Measurements from ENCODE around the gene SRRM2. TPM values are rescaled to one million over a fixed set of nuclear protein-coding genes. Genes with fewer than 3 reads are reported as not detected.

SRRM2 gene
- polyA plus RNA-seq, 1 donor (not counting 4 experiments of a cell fraction or from before 2014, with no cell fraction given), result 101 TPM

DNA sequence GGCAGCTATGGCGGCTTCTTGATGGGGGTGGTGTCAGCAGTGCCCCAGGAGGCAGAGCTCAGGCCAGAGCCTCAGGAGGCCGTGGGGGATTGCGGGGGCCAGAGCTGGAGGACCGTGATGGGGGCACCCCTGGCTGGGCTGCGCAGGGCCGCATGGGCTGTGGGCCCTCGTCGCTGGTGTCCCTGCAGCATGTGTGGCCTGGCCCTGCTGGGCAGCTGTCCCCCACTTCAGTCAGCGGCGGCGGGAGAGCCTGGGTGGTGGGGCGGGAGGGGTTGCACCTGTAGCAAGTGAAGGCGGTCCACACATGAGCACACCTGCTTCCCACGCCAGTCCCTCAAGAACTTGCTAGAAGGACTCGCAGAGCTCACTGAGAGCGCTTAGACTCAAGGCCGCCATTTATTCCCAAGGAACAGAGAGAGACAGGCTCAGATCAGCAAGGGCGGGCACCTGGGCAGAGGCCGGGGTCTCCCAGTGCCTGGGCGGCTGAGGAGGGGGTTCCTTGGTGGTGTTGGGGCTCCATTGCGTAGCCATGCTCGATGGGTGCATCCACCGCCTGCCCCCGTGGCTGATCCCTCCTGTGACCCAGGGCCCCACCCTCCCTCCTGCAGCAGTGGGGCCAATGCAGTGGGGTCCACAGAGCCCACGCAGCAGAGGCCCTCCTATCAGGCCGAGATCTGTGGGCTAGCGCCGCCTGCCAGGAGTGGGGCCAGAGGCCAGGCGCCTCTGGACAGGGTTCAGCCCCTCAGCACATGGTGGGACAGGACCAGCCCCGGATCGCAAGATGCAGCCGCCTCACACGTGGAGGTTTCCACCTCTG is 48.1 kb upstream of the SRRM2 start:
- TF ChIP-seq, protein P1, sequence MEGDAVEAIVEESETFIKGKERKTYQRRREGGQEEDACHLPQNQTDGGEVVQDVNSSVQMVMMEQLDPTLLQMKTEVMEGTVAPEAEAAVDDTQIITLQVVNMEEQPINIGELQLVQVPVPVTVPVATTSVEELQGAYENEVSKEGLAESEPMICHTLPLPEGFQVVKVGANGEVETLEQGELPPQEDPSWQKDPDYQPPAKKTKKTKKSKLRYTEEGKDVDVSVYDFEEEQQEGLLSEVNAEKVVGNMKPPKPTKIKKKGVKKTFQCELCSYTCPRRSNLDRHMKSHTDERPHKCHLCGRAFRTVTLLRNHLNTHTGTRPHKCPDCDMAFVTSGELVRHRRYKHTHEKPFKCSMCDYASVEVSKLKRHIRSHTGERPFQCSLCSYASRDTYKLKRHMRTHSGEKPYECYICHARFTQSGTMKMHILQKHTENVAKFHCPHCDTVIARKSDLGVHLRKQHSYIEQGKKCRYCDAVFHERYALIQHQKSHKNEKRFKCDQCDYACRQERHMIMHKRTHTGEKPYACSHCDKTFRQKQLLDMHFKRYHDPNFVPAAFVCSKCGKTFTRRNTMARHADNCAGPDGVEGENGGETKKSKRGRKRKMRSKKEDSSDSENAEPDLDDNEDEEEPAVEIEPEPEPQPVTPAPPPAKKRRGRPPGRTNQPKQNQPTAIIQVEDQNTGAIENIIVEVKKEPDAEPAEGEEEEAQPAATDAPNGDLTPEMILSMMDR (optimal IDR thresholded peaks at IDR 0.05 in 1 of 3, IDR thresholded peaks at IDR 0.05 in 1 of 3, conservative IDR thresholded peaks at IDR 0.05 in 1 of 3; ENCODE audit: extremely low read depth in 1 of 3, insufficient read depth in 2 of 3, low read length in 3 of 3), result no peak
- no peak for TF ChIP-seq EZH2 (IDR thresholded peaks at IDR 0.05; ENCODE audit: low read length)
- no peak overlapping the region for H2AFZ ChIP-seq (ENCODE audit: control insufficient read depth, low read length)

DNA sequence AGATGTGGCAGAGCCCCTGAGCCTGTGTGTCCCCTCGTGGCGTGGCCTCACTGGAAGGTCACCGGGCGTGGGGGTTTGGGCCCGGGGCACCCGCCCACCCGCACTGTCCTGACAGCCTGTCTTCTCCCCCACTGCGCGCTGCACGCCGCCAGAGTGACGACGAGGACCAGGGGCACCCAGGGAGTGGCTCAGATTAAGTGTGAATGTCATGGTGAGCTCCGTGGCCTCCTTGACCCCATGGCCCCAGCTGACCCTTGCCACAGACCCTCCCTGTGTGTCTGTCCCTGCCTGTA is 47.5 kb upstream of the SRRM2 start:
- dilution Hi-C loops (cut with MboI; ENCODE audit: extremely low pct_ligation_motif_present, low sequenced_read_pairs), result no loop called here
- Histone ChIP-seq H3K4me2 (ENCODE audit: control insufficient read depth, extremely low read depth, insufficient read depth, low read depth, low read length) (no peak overlapping the region), H2AFZ (ENCODE audit: control insufficient read depth, low read length) (no peak overlapping the region), H3K36me3 (ENCODE audit: control insufficient read depth in 2 of 2, extremely low read depth in 1 of 2, insufficient read depth in 2 of 2, low read length in 2 of 2) (peaks cover 16 to 50% of the 10 kb centered on the region in 2 experiments), H4K20me1 (ENCODE audit: control insufficient read depth, extremely low read depth, insufficient read depth, low read length) (no peaks in the 10 kb centered on the region), H3K9me1 (ENCODE audit: control insufficient read depth, extremely low read depth, insufficient read depth, low read length) (no peaks in the 10 kb centered on the region), H3K9ac (ENCODE audit: control insufficient read depth, extremely low read depth, insufficient read depth, low read length) (no peak overlapping the region), H3K27me3 (ENCODE audit: control insufficient read depth, extremely low read depth, insufficient read depth, low read length) (no peaks in the 10 kb centered on the region), H3K27ac (ENCODE audit: control insufficient read depth, insufficient read depth, low read length) (no peak overlapping the region), H3K9me3 (ENCODE audit: control insufficient read depth, low read depth, low read length) (no peaks in the 10 kb centered on the region), H3K4me3 (ENCODE audit: control insufficient read depth in 2 of 3, extremely low read depth in 1 of 3, insufficient read depth in 2 of 3, low read depth in 1 of 3, low read length in 3 of 3) (no peak overlapping the region), H3K79me2 (ENCODE audit: control insufficient read depth, insufficient read depth, low read length) (no peaks in the 10 kb centered on the region), H3K4me1 (ENCODE audit: control insufficient read depth, extremely low read depth, insufficient read depth, low read length) (no peaks in the 10 kb centered on the region)
- DNase-seq (ENCODE audit: low read depth, low spot score), result no peak
- TF ChIP-seq, protein P1 (optimal IDR thresholded peaks at IDR 0.05 in 1 of 3, IDR thresholded peaks at IDR 0.05 in 1 of 3, conservative IDR thresholded peaks at IDR 0.05 in 1 of 3; ENCODE audit: extremely low read depth in 1 of 3, insufficient read depth in 2 of 3, low read length in 3 of 3), result no peak
- no peak for FAIRE-seq

More for the DNA sequence above, 48.1 kb upstream of the SRRM2 start:
- H3K79me2 ChIP-seq (ENCODE audit: control insufficient read depth, insufficient read depth, low read length), result no peaks in the 10 kb centered on the region
- H3K9ac ChIP-seq (ENCODE audit: control insufficient read depth, extremely low read depth, insufficient read depth, low read length), result no peak overlapping the region
- peaks cover 21 to 52% of the 10 kb centered on the region in 2 experiments for H3K36me3 ChIP-seq (ENCODE audit: control insufficient read depth in 2 of 2, extremely low read depth in 1 of 2, insufficient read depth in 2 of 2, low read length in 2 of 2)
- dilution Hi-C loops (cut with MboI; ENCODE audit: extremely low pct_ligation_motif_present, low sequenced_read_pairs), result no loop called here
- no peaks in the 10 kb centered on the region for H3K4me1 ChIP-seq (ENCODE audit: control insufficient read depth, extremely low read depth, insufficient read depth, low read length)
- H3K27ac ChIP-seq (ENCODE audit: control insufficient read depth, insufficient read depth, low read length), result no peak overlapping the region
- no peaks in the 10 kb centered on the region for H4K20me1 ChIP-seq (ENCODE audit: control insufficient read depth, extremely low read depth, insufficient read depth, low read length)
- H3K9me3 ChIP-seq (ENCODE audit: control insufficient read depth, low read depth, low read length), result no peaks in the 10 kb centered on the region
- no peak overlapping the region for H3K4me2 ChIP-seq (ENCODE audit: control insufficient read depth, extremely low read depth, insufficient read depth, low read depth, low read length)
- no peaks in the 10 kb centered on the region for H3K27me3 ChIP-seq (ENCODE audit: control insufficient read depth, extremely low read depth, insufficient read depth, low read length)
- DNase-seq (ENCODE audit: low read depth, low spot score) (no peak), FAIRE-seq (no peak)
- H3K9me1 ChIP-seq (ENCODE audit: control insufficient read depth, extremely low read depth, insufficient read depth, low read length), result no peaks in the 10 kb centered on the region
- H3K4me3 ChIP-seq (ENCODE audit: control insufficient read depth in 2 of 3, extremely low read depth in 1 of 3, insufficient read depth in 2 of 3, low read depth in 1 of 3, low read length in 3 of 3), result no peak overlapping the region

Data from keratinocyte (primary cell).